Measurements from ENCODE around the gene RNF180.
"Not testable (repeated sequence)": the region's sequence is repeated elsewhere in the genome, so short reads cannot be mapped to it uniquely, and the experiment has no call there.

RNF180 gene

DNA sequence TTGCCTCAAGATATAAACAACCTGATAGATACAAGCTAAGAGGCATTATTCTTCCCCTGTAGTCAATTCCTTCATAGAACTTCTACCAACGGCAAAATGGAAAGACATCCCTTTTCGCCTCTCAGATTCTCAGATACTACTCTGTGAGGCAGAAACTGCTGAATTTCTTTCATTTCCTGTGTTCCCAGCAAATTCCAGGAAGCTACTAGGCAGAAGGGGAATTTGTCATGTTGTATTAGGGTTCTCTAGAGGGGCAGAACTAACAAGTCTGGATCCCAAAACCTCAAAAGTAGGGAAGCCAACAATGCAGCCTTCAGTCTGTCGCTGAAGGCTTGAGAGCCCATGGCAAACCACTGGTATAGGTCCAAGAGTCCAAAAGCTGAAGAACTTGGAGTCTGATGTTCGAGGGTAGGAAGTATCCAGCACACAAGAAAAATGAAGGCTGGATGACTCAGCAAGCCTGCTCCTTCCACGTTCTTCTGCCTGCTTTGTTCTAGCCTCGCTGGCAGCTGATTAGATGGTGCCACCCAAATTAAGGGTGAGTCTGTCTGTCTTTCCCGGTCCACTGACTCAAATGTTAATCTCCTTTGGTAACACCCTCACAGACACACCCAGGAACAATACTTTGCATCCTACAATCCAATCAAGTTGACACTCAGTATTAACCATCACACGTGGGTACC is 15.2 kb downstream of the RNF180 start:
- DNase-seq, result no peak

DNA sequence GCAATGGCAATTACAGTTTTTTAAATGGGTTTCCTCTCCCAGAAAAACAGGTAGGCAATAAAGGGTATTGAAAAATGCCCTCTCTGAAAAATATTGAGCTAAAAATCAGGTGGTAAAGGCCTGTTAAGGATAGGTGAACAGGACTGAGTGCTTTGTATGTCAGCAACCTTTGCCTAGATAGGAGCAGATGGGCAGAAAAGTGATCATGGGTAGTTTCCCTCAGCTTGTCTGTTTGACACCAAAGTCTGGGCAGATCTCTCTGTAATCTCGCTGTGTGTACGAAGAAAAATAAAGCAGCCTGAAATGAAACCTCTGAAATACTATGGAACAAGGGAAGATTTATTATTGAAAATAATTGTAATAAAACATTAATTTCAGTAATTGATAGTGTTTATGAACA is 15.8 kb downstream of the RNF180 start:
- DNase-seq, result no peak

DNA sequence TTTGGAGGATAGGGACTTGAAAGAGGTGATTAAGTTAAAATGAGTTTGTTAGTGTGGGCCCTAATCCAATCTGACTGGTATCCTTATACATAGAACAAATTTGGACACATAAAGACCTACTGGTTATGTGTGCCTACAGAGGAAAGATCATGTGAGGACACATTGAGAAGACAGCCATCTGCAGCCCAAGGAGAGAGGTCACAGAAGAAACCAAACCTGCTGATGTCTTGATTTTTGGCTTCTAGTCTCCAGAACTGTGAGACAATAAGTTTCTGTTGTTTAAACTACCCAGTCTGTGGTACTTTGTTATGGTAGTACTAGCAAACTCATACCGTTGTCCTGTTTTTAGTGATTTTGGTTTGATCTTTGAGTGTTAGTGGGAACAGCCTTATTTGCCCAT is 18.3 kb downstream of the RNF180 start:
- no peak for DNase-seq

DNA sequence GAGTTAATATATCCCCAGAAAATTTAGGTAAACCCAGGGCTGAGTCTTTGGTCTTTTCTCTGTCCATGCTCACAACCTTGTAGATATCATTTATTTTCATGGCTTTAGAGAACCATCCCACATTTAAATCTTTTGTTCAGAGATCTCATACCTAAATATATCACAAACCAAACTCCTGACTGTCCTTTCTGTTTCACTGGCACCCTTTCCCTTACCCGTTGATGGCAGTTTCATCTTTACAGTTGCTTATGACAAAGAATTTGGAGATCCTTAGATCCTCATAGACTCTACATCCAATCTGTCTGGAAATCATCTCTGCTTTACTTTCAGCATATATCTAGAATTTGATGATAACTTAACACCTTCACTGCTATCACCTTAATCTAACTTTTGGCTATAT is 19.2 kb downstream of the RNF180 start:
- DNase-seq, result no peak

DNA sequence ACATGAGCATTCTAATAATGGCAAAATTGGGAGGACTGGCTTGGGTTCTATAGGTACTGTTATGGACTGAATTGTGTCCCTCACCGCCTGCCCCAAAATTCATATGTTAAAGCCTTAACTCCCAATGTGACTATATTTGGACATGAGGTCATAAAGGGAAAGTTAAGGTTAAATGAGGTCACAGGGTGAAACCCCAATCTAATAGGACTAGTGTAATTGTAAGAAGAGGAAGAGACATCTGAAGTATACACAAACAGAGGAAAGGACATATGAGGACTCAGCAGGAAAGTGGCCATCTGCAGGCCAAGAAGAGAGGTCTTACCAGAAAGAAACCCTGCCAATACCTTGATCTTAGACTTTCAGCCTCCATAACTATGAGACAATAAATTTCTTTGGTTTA is 23.1 kb downstream of the RNF180 start:
- DNase-seq, result no peak

DNA sequence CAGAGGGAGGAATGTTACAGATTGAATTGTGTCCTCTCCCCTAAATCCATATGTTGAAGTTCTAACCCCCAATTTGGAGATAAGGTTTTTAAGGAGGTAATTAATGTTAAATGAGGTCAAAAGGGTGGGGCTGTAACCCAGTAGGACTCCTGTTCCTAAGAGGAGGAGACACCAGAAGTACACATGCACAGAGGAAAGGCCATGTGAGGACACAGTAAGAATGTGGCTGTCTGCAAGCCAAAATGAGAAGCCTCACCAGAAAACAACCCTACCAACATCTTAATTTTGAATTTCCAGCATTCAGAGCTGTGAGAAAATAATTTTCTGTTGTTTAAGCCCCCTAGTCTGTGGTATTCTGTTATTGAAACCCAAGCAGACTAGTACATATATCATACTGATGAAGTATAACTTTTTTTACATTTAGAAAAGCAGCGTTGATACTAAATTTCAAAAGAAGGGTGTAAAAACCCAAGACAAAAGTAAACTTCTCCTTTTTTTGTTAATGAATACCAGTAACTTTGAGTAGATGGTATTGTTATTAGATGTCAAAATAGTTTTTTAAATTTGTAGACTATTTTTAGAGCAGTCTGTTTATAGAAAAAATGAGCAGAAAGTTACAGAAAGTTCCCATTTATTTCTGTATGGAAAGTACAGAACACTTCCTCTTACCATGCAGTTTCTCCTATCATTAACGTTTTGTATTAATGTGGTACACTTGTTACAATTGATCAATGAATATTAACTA is 25.1 kb downstream of the RNF180 start:
- no peak for DNase-seq

DNA sequence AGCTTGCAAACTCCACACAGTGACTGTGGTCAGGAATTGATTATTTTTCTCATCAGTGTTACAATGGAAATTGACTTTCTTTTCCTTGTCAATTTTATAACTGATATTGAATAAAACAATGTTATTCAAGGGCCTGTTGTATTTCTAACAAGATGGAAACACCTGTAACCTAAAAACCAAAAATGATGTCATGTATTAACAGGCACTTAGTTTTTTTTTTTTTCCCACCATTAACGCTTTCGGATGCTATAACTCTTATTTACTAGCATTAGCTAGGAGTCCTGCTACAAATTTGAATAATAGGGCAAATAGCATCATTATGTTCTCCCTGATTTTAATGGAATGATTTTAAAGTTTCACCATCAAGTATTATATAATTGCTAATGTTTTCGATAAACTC is 30.3 kb downstream of the RNF180 start:
- no peak for DNase-seq

DNA sequence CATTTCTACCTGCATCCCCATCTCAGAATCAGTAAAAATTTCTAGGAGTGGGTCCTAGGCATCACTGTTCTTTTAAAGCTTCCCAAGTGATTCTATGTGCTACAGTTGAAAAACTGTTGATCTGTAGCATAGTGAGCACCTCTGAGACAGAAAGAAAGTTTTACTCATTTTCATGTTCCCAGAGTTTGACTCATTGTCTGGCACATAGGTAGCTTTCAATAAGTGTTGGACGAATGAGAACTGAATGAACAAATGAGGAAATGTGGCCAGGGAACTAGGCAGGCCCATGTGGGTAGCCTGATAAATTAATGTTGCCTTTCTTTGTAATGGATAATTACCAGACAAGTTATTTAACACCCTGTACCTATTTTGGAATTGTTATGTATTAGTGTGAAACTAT is 33.8 kb downstream of the RNF180 start:
- no peak for DNase-seq

DNA sequence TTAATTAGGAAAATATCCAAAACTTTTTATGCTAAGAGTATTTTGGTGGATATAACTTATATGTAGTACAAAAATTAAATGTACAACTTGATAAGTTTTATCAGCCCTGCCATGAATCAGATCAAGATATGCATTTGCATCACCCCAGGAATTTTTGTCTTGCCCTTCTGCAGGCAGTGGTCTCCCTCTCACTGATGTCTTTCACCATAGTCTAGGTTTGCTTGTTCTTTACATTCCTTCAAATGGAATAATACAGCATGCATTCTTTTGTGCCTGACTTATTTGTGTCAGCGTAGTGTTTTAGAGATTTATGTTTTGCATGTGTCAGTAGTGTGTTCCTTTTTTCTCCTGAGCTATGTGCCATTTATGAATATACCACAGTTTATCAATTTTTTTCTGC is 36.4 kb downstream of the RNF180 start:
- no peak for DNase-seq

DNA sequence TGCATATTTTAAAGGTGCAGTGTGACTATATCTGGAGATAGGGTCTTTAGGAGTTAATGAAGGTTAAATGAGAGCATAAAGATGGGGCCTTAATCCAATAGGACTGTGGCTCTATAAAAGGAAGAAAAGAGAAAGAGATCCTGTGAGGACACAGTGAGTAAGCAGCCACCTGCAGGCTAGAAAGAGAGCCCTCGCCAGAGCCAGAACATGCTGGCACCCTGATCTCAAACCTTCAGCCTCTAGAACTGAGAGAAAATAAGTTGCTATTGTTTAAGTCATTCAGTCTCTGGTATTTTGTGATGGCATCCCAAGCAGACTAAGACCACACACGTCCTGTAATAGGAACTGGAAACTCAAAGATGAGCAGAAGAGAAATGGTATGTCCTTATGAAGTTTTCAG is 41.0 kb downstream of the RNF180 start:
- no peak for DNase-seq

DNA sequence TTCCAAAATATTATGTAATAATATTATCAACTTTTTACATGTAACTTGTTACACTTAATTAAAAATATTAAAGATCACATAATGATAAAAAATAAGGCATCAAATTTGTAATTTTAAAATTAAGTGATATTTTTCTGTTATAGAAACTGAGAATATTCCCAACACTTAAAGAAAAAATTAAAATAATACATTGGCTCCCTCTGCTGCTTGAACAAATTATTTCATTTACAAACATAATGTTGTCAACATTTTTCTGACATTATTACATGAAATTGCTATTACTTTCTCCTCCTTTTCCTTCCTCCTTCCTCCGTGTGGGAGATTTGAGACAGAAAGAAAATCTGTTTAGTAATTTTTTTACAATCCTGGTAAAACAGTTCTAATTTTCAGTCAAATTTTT is 42.3 kb downstream of the RNF180 start:
- peak; percentile 3 for DNase-seq

DNA sequence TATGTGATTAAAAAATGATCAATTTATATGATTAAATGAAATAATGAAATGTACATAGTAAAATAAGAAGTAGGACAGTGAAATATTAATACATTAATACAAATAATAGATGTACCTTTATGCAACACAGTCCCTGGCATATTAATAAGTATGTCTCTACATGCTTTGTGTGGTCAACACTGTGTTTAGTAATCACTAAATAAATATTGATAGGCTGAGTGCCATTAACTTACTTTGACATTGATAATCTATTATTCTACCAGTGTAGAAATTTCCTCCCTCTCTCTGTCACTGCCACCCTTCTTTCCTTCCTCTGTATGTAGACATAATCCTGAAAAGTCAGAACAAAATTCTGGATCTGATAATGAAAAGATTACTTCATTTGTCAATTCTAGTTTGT is 43.7 kb downstream of the RNF180 start:
- DNase-seq, result no peak

DNA sequence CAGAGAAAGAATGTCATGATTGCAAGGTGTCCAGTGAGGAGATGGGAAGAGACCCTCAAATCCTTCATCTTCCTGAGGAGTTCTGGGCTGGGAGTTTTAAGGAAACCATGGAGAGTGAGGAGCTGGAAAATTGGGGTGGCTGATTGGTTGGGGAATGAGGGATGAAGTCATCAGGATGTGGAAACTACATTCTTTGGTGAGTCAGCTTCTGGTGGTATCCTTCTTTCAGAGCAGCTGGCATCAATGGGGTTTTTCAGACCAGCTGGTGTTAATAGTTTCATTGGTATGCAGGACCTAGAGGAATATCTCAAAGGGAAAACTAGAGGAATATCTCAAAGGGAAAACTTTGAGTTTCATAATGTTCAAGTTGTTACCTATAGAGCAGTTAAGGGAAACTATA is 45.2 kb downstream of the RNF180 start:
- peak; percentile 6 for DNase-seq

DNA sequence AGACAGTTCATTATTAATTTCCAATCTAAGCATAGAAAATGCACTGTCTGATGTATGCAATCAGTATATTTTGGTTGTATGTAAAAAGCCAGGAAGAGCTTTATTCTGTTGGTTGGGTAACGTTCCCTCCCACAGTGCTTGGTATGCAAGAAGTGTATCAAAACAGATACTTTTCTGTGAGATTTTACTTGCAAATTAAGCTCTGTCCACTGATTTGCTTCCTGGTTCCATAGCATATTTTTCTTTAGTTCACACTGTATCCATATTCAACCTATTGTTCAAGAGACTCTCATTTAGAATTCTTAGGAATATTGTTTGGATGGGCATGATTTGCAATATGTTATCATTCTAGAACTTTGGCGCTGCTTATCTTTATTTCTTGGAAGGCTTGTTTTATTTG is 47.4 kb downstream of the RNF180 start:
- no peak for DNase-seq

DNA sequence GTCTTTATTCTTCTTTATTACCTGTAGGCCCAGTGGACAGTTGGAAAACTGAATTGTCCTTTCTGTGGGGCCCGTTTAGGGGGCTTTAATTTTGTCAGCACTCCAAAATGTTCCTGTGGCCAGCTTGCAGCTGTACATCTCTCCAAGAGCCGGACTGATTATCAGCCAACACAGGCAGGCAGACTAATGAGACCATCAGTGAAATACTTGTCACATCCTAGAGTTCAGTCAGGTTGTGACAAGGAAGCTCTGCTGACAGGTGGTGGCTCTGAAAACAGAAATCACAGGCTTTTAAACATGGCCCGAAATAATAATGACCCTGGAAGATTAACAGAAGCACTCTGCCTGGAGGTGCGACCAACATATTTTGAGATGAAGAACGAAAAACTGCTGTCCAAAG is 47.9 kb downstream of the RNF180 start:
- DNase-seq, result no peak

DNA sequence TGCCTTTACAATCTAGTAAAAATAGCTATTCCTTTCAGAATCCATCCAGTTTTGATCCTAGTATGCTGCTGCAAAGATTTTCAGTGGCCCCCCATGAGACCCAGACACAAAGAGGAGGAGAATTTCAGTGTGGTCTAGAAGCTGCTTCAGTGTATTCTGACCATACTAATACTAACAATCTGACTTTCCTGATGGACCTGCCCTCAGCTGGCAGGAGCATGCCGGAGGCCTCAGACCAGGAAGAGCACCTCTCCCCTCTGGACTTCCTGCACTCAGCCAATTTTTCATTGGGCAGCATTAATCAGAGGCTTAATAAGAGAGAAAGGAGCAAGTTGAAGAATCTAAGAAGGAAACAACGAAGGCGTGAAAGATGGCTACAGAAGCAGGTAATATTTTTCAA is 48.5 kb downstream of the RNF180 start:
- no peak for DNase-seq

DNA sequence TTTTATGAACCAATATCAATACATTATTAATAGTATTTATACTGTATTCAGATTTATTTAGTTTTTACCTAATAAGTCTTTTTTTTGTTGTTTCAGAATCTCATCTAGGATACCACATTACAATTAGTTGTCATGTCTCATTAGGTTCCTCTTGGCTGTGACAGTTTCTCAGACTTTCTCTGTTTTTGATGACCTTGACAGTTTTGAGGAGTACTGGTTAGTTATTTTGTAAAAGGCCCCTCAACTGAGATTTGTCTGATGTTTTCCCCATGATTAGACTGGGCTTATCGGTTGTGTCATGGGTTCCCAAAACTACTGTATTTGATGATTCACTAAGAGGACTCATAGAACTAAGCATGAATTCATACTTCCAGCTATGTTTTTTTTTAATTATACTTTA is 56.3 kb downstream of the RNF180 start:
- DNase-seq, result no peak

DNA sequence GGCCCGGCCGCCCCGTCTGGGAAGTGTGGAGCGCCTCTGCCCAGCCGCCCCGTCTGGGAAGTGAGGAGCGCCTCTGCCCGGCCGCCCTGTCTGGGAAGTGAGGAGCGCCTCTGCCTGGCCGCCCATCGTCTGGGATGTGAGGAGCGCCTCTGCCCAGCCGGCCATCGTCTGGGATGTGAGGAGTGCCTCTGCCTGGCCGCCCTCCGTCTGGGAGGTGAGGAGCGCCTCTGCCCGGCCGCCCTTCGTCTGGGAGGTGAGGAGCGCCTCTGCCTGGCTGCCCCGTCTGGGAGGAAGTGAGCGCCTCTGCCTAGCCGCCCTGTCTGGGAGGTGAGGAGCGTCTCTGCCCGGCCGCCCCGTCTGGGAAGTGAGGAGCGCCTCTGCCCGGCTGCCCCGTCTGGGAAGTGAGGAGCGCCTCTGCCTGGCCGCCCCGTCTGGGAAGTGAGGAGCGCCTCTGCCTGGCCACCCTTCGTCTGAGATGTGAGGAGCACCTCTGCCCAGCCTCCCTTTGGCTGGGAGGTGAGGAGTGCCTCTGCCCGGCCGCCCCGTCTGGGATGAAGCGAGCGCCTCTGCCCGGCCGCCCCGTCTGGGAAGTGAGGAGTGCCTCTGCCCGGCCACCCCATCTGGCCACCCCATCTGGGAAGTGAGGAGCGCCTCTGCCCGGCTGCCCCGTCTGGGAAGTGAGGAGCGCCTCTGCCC is 59.8 kb downstream of the RNF180 start:
- not testable (repeated sequence) for DNase-seq

DNA sequence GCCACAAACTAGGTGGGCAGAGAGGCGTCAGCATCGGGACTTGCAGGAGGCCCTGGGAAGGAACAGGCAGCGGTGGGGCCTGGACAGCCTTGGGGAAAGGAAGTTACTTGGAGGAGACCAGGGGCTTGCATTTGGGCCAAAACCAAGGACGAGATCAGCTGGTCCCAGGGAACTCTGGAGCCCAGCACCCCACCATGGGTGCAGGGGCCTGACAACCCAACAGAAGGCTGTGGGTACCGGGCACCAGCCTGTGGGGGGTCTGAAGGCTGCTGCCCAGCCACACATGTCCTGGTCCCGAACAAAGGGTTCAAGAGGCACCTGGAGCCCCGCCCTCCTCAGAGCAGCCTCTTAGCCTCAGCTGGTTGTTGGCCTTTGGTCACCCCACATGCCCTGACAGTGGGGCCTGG is 61.5 kb downstream of the RNF180 start:
- DNase-seq, result not testable (repeated sequence)

DNA sequence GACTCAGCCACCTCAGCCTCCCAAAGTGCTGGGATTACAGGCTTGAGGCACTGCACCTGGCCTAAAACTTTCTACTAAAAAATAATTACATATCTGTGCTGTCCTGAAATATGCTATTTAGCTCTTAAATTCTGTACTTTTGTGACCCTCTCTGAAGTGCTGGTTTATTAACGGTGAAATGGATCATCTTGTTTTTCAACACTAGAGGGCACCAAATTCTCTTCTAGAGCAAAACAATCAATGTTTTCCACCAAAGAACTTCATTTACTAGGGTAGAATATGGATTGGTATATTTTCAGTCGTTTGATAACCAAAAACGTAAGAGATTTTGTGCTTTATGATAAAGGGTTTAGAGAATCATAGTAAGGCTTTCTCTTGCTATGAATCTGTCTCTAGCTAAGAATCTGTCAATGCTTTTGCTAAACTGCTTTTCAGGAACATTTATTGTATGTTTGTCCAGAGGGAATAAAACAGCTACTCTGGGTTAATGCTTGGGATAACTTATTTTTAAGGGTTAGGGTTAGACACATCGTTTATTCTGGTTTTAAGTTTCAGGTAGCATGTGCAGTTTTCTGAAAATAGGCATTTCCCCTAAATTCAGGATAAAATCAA is 63.6 kb downstream of the RNF180 start:
- DNase-seq, result peak; percentile 23

DNA sequence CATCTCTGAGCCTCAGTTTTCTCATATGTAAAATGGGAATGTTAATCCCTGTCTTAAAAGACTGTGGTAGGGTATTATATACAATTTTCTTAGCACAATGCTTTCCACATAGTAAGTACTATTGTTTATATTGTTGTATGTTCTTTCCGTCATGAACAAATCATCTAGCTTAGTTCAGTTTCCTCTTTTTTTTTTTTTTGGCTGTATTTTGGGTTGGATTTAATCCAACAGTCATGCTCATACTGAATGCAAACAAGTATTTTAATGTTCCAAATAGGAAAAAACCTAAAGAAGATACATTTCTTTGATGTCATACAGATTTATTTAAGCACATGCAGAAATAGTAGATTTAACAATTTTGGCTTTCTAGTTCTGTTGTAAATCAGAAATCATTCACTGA is 95.1 kb downstream of the RNF180 start:
- DNase-seq, result no peak

DNA sequence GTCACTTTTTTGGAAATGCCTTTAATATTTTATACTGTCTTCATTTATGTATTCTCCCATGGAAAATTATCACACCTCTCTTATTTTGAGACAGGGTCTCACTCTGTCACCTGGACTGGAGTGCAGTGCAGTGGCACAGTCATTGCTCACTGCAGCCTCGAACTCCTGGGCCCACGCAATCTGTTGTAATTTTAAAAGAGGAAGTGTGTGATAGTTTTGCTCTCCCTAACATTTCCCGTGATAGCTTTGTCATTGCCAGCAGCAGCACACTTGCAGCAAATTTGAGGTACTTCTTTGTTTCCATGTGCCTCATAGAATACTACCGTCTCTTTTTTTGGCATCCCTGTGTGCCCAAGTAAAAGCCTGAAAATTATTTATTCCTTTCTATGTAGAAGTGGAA is 103.5 kb downstream of the RNF180 start:
- DNase-seq, result no peak

DNA sequence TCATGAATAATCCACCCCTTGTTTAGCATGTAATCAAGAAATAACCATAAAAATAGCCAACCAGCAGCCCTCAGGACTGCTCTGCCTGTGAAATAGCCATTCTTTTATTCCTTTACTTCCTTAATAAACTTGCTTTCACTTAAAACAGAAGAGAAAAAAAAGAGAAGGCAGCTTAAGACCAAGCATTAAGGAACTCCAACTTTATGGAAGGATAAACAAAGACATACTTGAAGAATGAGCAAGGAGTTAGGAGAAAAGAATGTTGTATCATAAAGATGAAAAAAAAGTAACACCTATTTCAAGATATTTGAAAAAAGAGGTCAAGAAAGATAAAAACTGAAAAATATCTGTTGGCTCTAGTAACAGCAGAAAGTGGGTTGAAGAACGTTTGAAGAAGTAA is 107.6 kb downstream of the RNF180 start:
- no peak for DNase-seq
